Right renal pelvis (tissue), 4 donors: ENCODE measurements around the gene GRID1. TPM values are rescaled to one million over a fixed set of nuclear protein-coding genes. Genes with fewer than 3 reads are reported as not detected.

ENCODE experiments used
- DNase-seq, 4 donors: peaks; one replicate each; pipeline ENCODE4 v3.0.0-alpha.2; 2013; ENCODE audit warnings: low read depth in 4 of 4, low spot score in 3 of 4, missing footprints in 1 of 4
- polyA plus RNA-seq, 4 donors: library from polyadenylated mRNA; unstranded; fragments of 120-200 nt; gene quantifications; one replicate each; pipeline ENCODE4 v1.2.1, GENCODE V29; 2013; ENCODE audit not compliant: insufficient read length in 4 of 4

The GRID1 gene
- polyA plus RNA-seq, 4 donors: 1.5 to 2.3 (median 2.1) TPM

- DNase-seq: no peak
Observed at GRCh38 chr10:86355571-86356038, 11.0 kb downstream of the GRID1 start.

GRCh38 chr10:86354761-86355540 is 11.6 kb downstream of the GRID1 start:
- no peak for DNase-seq

- no peak for DNase-seq
Observed at GRCh38 chr10:86353506-86354485, 12.8 kb downstream of the GRID1 start.

- no peak for DNase-seq
Observed at GRCh38 chr10:86350897-86351296, 15.7 kb downstream of the GRID1 start.

GRCh38 chr10:86349940-86350630 is 16.5 kb downstream of the GRID1 start:
- DNase-seq: no peak

- DNase-seq: no peak
Observed at GRCh38 chr10:86349474-86349873, 17.1 kb downstream of the GRID1 start.

GRCh38 chr10:86348321-86349210 is 18.0 kb downstream of the GRID1 start:
- DNase-seq: no peak

GRCh38 chr10:86347856-86348255 is 18.7 kb downstream of the GRID1 start:
- no peak for DNase-seq

- no peak for DNase-seq
Observed at GRCh38 chr10:86346799-86347665, 19.6 kb downstream of the GRID1 start.

- DNase-seq: no peak
Observed at GRCh38 chr10:86345859-86346798, 20.5 kb downstream of the GRID1 start.

- DNase-seq: no peak
Observed at GRCh38 chr10:86345296-86345858, 21.2 kb downstream of the GRID1 start.

GRCh38 chr10:86344714-86345161 is 21.9 kb downstream of the GRID1 start:
- no peak for DNase-seq

- DNase-seq: no peak
Observed at GRCh38 chr10:86344281-86344680, 22.3 kb downstream of the GRID1 start.

GRCh38 chr10:86343761-86344160 is 22.8 kb downstream of the GRID1 start:
- no peak for DNase-seq

- DNase-seq: no peak
Observed at GRCh38 chr10:86342111-86342863, 24.3 kb downstream of the GRID1 start.

GRCh38 chr10:86341361-86341811 is 25.2 kb downstream of the GRID1 start:
- no peak for DNase-seq

- DNase-seq: no peak
Observed at GRCh38 chr10:86340991-86341260, 25.7 kb downstream of the GRID1 start.
